ENCODE measurements around the gene R3HDM2. TPM values are rescaled to one million over a fixed set of nuclear protein-coding genes. Genes with fewer than 3 reads are reported as not detected.
"Not testable (repeated sequence)": the region's sequence is repeated elsewhere in the genome, so short reads cannot be mapped to it uniquely, and the experiment has no call there.

The R3HDM2 gene
- total and polyA plus RNA-seq, 3 experiments from 2014 or later, result 15.1 to 36.8 (median 28.2) TPM

- no peaks in the 10 kb centered on the region for H3K27me3 ChIP-seq (ENCODE audit: insufficient read depth, low read length, poor library complexity, severe bottlenecking)
- H3K4me1 ChIP-seq (ENCODE audit: insufficient read depth, low read length), result peaks cover 14% of the 10 kb centered on the region
- H3K9me3 Mint-ChIP-seq, result peaks cover 0 to 2% (median 0%) of the 10 kb centered on the region in 5 donors
- H3K4me1 Mint-ChIP-seq, result peaks cover 18 to 26% (median 24%) of the 10 kb centered on the region in 3 donors
- H3K27ac Mint-ChIP-seq, result peak overlapping the region in 7 of 8 donors; percentile 0 to 74 (median 43)
- H3K27ac ChIP-seq (ENCODE audit: low read depth, low read length), result no peak overlapping the region
- DNase-seq, result no peak
- H3K4me3 ChIP-seq (ENCODE audit: low read length), result no peak overlapping the region
- ChIA-PET CTCF (interaction anchor here (0.7 to 1.9 kb wide), 3 partner anchors 15 to 36 kb away, joined by 3 to 6 read pairs (median 4); partner anchors contain the start of gene STAC3), POLR2A (no interaction called here)
- H3K36me3 ChIP-seq (ENCODE audit: insufficient read depth, low read length), result peaks cover 25% of the 10 kb centered on the region
- no peaks in the 10 kb centered on the region for H3K9me3 ChIP-seq (ENCODE audit: low read length)
- H3K4me3 Mint-ChIP-seq, result no peak overlapping the region
- no peaks in the 10 kb centered on the region for H3K27me3 Mint-ChIP-seq
- H3K36me3 Mint-ChIP-seq, result peaks cover 13 to 84% (median 28%) of the 10 kb centered on the region in 3 donors
Observed at GRCh38 chr12:57278465-57279381, 152.1 kb downstream of the R3HDM2 start.

- Mint-ChIP-seq H3K4me1 (peaks cover 18 to 26% (median 24%) of the 10 kb centered on the region in 3 donors), H3K27ac (peak overlapping the region in 1 of 8 donors; percentile 63), H3K27me3 (no peaks in the 10 kb centered on the region), H3K4me3 (no peak overlapping the region), H3K9me3 (peaks cover 0 to 2% (median 0%) of the 10 kb centered on the region in 5 donors), H3K36me3 (peaks cover 13 to 84% (median 27%) of the 10 kb centered on the region in 3 donors)
- H3K9me3 ChIP-seq (ENCODE audit: low read length), result no peaks in the 10 kb centered on the region
- no peaks in the 10 kb centered on the region for H3K27me3 ChIP-seq (ENCODE audit: insufficient read depth, low read length, poor library complexity, severe bottlenecking)
- no peak for DNase-seq
- no peak overlapping the region for H3K27ac ChIP-seq (ENCODE audit: low read depth, low read length)
- H3K36me3 ChIP-seq (ENCODE audit: insufficient read depth, low read length), result peaks cover 36% of the 10 kb centered on the region
- ChIA-PET POLR2A (no interaction called here), CTCF (interaction anchor here (1.0 to 1.9 kb wide), 4 partner anchors 12 to 331 kb away, joined by 3 to 6 read pairs (median 4); no protein-coding TSS in a partner anchor)
- H3K4me3 ChIP-seq (ENCODE audit: low read length), result no peak overlapping the region
- peaks cover 14% of the 10 kb centered on the region for H3K4me1 ChIP-seq (ENCODE audit: insufficient read depth, low read length)
Observed at GRCh38 chr12:57276935-57277563, 153.8 kb downstream of the R3HDM2 start.

- peaks cover 14% of the 10 kb centered on the region for H3K4me1 ChIP-seq (ENCODE audit: insufficient read depth, low read length)
- DNase-seq; H3K9me3 Mint-ChIP-seq; H3K4me3 Mint-ChIP-seq; H3K27ac Mint-ChIP-seq; H3K27me3 Mint-ChIP-seq; H3K27ac ChIP-seq (ENCODE audit: low read depth, low read length); H3K27me3 ChIP-seq (ENCODE audit: insufficient read depth, low read length, poor library complexity, severe bottlenecking); H3K9me3 ChIP-seq (ENCODE audit: low read length); POLR2A ChIA-PET; H3K4me3 ChIP-seq (ENCODE audit: low read length): not testable (repeated sequence)
- CTCF ChIA-PET, result interaction anchor here (1.5 kb wide), 1 partner anchor 11 kb away, joined by 6 read pairs; no protein-coding TSS in a partner anchor
- Mint-ChIP-seq H3K36me3 (peaks cover 13 to 84% (median 29%) of the 10 kb centered on the region in 3 donors), H3K4me1 (peaks cover 16 to 22% (median 20%) of the 10 kb centered on the region in 3 donors)
- peaks cover 40% of the 10 kb centered on the region for H3K36me3 ChIP-seq (ENCODE audit: insufficient read depth, low read length)
Observed at GRCh38 chr12:57276233-57276632, 154.6 kb downstream of the R3HDM2 start.

GRCh38 chr12:57273516-57273915 lies 157.3 kb downstream of the R3HDM2 start:
- no peaks in the 10 kb centered on the region for H3K9me3 Mint-ChIP-seq
- peaks cover 9 to 85% (median 34%) of the 10 kb centered on the region in 3 donors for H3K36me3 Mint-ChIP-seq
- H3K27me3 Mint-ChIP-seq, result no peaks in the 10 kb centered on the region
- Histone ChIP-seq H3K4me1 (ENCODE audit: insufficient read depth, low read length) (no peaks in the 10 kb centered on the region), H3K9me3 (ENCODE audit: low read length) (no peaks in the 10 kb centered on the region), H3K27ac (ENCODE audit: low read depth, low read length) (no peak overlapping the region), H3K27me3 (ENCODE audit: insufficient read depth, low read length, poor library complexity, severe bottlenecking) (no peaks in the 10 kb centered on the region), H3K36me3 (ENCODE audit: insufficient read depth, low read length) (peaks cover 49% of the 10 kb centered on the region), H3K4me3 (ENCODE audit: low read length) (no peak overlapping the region)
- ChIA-PET CTCF (no interaction called here), POLR2A (no interaction called here)
- DNase-seq, result no peak
- H3K27ac Mint-ChIP-seq, result no peak overlapping the region
- no peak overlapping the region for H3K4me3 Mint-ChIP-seq
- peaks cover 4% of the 10 kb centered on the region in 3 donors for H3K4me1 Mint-ChIP-seq

- H3K4me3 ChIP-seq (ENCODE audit: low read length), result no peak overlapping the region
- H3K27ac ChIP-seq (ENCODE audit: low read depth, low read length), result no peak overlapping the region
- DNase-seq, result no peak
- ChIA-PET CTCF (no interaction called here), POLR2A (no interaction called here)
- no peaks in the 10 kb centered on the region for H3K9me3 ChIP-seq (ENCODE audit: low read length)
- Mint-ChIP-seq H3K4me3 (no peak overlapping the region), H3K9me3 (no peaks in the 10 kb centered on the region), H3K27ac (peak overlapping the region in 2 of 8 donors; percentile 31 to 64), H3K4me1 (peaks cover 4% of the 10 kb centered on the region in 3 donors), H3K27me3 (no peaks in the 10 kb centered on the region), H3K36me3 (peaks cover 3 to 85% (median 30%) of the 10 kb centered on the region in 3 donors)
- no peaks in the 10 kb centered on the region for H3K27me3 ChIP-seq (ENCODE audit: insufficient read depth, low read length, poor library complexity, severe bottlenecking)
- H3K36me3 ChIP-seq (ENCODE audit: insufficient read depth, low read length), result peaks cover 49% of the 10 kb centered on the region
- no peaks in the 10 kb centered on the region for H3K4me1 ChIP-seq (ENCODE audit: insufficient read depth, low read length)
Observed at GRCh38 chr12:57272337-57273151, 158.3 kb downstream of the R3HDM2 start.

GRCh38 chr12:57270966-57271470 lies 159.8 kb downstream of the R3HDM2 start:
- ChIA-PET POLR2A (no interaction called here), CTCF (interaction anchor here (1.1 to 1.6 kb wide), 2 partner anchors 21 to 57 kb away, joined by 3 to 4 read pairs; partner anchors contain the start of gene STAC3)
- Mint-ChIP-seq H3K27me3 (no peaks in the 10 kb centered on the region), H3K27ac (peak overlapping the region in 4 of 8 donors; percentile 40 to 89 (median 50)), H3K9me3 (no peaks in the 10 kb centered on the region), H3K36me3 (peaks cover 3 to 87% (median 27%) of the 10 kb centered on the region in 3 donors), H3K4me1 (peaks cover 4% of the 10 kb centered on the region in 3 donors), H3K4me3 (no peak overlapping the region)
- no peaks in the 10 kb centered on the region for H3K27me3 ChIP-seq (ENCODE audit: insufficient read depth, low read length, poor library complexity, severe bottlenecking)
- no peak for DNase-seq
- no peaks in the 10 kb centered on the region for H3K4me1 ChIP-seq (ENCODE audit: insufficient read depth, low read length)
- no peak overlapping the region for H3K4me3 ChIP-seq (ENCODE audit: low read length)
- peaks cover 56% of the 10 kb centered on the region for H3K36me3 ChIP-seq (ENCODE audit: insufficient read depth, low read length)
- no peak overlapping the region for H3K27ac ChIP-seq (ENCODE audit: low read depth, low read length)
- H3K9me3 ChIP-seq (ENCODE audit: low read length), result no peaks in the 10 kb centered on the region

GRCh38 chr12:57268264-57268663 lies 162.6 kb downstream of the R3HDM2 start:
- peaks cover 0 to 4% (median 2%) of the 10 kb centered on the region in 3 donors for H3K4me1 Mint-ChIP-seq
- H3K27me3 Mint-ChIP-seq, result no peaks in the 10 kb centered on the region
- Histone ChIP-seq H3K9me3 (ENCODE audit: low read length) (no peaks in the 10 kb centered on the region), H3K36me3 (ENCODE audit: insufficient read depth, low read length) (peaks cover 47% of the 10 kb centered on the region), H3K27me3 (ENCODE audit: insufficient read depth, low read length, poor library complexity, severe bottlenecking) (no peaks in the 10 kb centered on the region), H3K4me1 (ENCODE audit: insufficient read depth, low read length) (no peaks in the 10 kb centered on the region), H3K4me3 (ENCODE audit: low read length) (no peak overlapping the region), H3K27ac (ENCODE audit: low read depth, low read length) (no peak overlapping the region)
- ChIA-PET POLR2A (no interaction called here), CTCF (no interaction called here)
- no peak overlapping the region for H3K4me3 Mint-ChIP-seq
- no peak for DNase-seq
- peaks cover 0 to 78% (median 33%) of the 10 kb centered on the region in 3 donors for H3K36me3 Mint-ChIP-seq
- H3K27ac Mint-ChIP-seq, result peak overlapping the region in 4 of 8 donors; percentile 5 to 93 (median 27)
- H3K9me3 Mint-ChIP-seq, result no peaks in the 10 kb centered on the region
